ENCODE measurements around the gene NBAS. TPM values are rescaled to one million over a fixed set of nuclear protein-coding genes. Genes with fewer than 3 reads are reported as not detected.

Gene NBAS
- total and polyA plus RNA-seq, 2 donors (not counting 1 experiment from before 2014, with no cell fraction given), result 27.0 to 124 TPM

DNA sequence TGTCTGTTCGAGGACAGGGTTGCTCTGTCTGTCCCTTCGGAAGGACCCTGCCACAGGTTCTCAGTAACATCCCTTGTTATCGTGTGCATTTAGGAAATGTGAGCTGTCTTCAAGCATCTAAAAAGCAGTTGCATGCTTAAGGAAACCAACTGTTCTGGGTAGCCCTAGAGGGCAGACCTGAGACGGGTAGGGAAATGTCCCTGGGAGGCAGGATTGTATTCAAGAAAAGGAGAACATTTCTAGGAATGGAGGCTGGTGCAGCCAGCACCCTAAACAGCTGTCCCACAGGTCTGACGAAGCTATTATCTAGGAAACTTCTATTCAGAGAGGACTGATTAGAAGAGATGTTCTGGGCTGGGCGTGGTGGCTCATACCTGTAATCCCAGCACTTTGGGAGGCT lies 414.2 kb downstream of the NBAS start:
- Histone ChIP-seq H4K20me1 (ENCODE audit: control insufficient read depth, extremely low read depth, insufficient read depth, low read length) (no peaks in the 10 kb centered on the region), H3K27ac (ENCODE audit: insufficient read depth, low read length) (no peak overlapping the region), H3K4me1 (ENCODE audit: control insufficient read depth, extremely low read depth, insufficient read depth, low read length) (no peaks in the 10 kb centered on the region), H3K4me3 (replicated peaks in 1 of 4; ENCODE audit: control extremely low read depth in 1 of 4, insufficient read depth in 1 of 4, low read depth in 3 of 4, low read length in 4 of 4) (no peak overlapping the region), H3K9me3 (ENCODE audit: control insufficient read depth, insufficient read depth, low read depth, low read length) (no peaks in the 10 kb centered on the region), H3K27me3 (ENCODE audit: control insufficient read depth, insufficient read depth, low read length) (no peaks in the 10 kb centered on the region), H3K4me2 (ENCODE audit: extremely low read depth, insufficient read depth, low read length) (no peak overlapping the region), H3K36me3 (ENCODE audit: control insufficient read depth, insufficient read depth, low read length) (no peaks in the 10 kb centered on the region), H3K79me2 (ENCODE audit: control insufficient read depth, insufficient read depth, low read length) (no peaks in the 10 kb centered on the region), H3K9ac (ENCODE audit: insufficient read depth, low read length) (no peak overlapping the region), H2AFZ (ENCODE audit: low read length) (no peak overlapping the region)
- no peak for DNase-seq (ENCODE audit: low read depth in 2 of 2)
- TF ChIP-seq EZH2 (IDR thresholded peaks at IDR 0.05; ENCODE audit: low read length, missing control alignments), result no peak
- TF ChIP-seq, protein P1, sequence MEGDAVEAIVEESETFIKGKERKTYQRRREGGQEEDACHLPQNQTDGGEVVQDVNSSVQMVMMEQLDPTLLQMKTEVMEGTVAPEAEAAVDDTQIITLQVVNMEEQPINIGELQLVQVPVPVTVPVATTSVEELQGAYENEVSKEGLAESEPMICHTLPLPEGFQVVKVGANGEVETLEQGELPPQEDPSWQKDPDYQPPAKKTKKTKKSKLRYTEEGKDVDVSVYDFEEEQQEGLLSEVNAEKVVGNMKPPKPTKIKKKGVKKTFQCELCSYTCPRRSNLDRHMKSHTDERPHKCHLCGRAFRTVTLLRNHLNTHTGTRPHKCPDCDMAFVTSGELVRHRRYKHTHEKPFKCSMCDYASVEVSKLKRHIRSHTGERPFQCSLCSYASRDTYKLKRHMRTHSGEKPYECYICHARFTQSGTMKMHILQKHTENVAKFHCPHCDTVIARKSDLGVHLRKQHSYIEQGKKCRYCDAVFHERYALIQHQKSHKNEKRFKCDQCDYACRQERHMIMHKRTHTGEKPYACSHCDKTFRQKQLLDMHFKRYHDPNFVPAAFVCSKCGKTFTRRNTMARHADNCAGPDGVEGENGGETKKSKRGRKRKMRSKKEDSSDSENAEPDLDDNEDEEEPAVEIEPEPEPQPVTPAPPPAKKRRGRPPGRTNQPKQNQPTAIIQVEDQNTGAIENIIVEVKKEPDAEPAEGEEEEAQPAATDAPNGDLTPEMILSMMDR (conservative IDR thresholded peaks at IDR 0.05 in 1 of 2, IDR thresholded peaks at IDR 0.05 in 1 of 2; ENCODE audit: low read depth in 1 of 2, low read length in 2 of 2), result no peak

- DNase-seq (ENCODE audit: low read depth in 2 of 2), result no peak
- Histone ChIP-seq H4K20me1 (ENCODE audit: control insufficient read depth, extremely low read depth, insufficient read depth, low read length) (no peaks in the 10 kb centered on the region), H3K27me3 (ENCODE audit: control insufficient read depth, insufficient read depth, low read length) (no peaks in the 10 kb centered on the region), H3K4me1 (ENCODE audit: control insufficient read depth, extremely low read depth, insufficient read depth, low read length) (no peaks in the 10 kb centered on the region), H3K36me3 (ENCODE audit: control insufficient read depth, insufficient read depth, low read length) (no peaks in the 10 kb centered on the region), H3K27ac (ENCODE audit: insufficient read depth, low read length) (no peak overlapping the region), H3K79me2 (ENCODE audit: control insufficient read depth, insufficient read depth, low read length) (no peaks in the 10 kb centered on the region), H2AFZ (ENCODE audit: low read length) (no peak overlapping the region), H3K4me2 (ENCODE audit: extremely low read depth, insufficient read depth, low read length) (no peak overlapping the region), H3K9me3 (ENCODE audit: control insufficient read depth, insufficient read depth, low read depth, low read length) (no peaks in the 10 kb centered on the region), H3K9ac (ENCODE audit: insufficient read depth, low read length) (no peak overlapping the region), H3K4me3 (replicated peaks in 1 of 4; ENCODE audit: control extremely low read depth in 1 of 4, insufficient read depth in 1 of 4, low read depth in 3 of 4, low read length in 4 of 4) (no peak overlapping the region)
- TF ChIP-seq, protein P1 (conservative IDR thresholded peaks at IDR 0.05 in 1 of 2, IDR thresholded peaks at IDR 0.05 in 1 of 2; ENCODE audit: low read depth in 1 of 2, low read length in 2 of 2), result no peak
- no peak for TF ChIP-seq EZH2 (IDR thresholded peaks at IDR 0.05; ENCODE audit: low read length, missing control alignments)
These were observed 415.2 kb downstream of the NBAS start for GRCh38 chr2:15145919-15146318.

DNA sequence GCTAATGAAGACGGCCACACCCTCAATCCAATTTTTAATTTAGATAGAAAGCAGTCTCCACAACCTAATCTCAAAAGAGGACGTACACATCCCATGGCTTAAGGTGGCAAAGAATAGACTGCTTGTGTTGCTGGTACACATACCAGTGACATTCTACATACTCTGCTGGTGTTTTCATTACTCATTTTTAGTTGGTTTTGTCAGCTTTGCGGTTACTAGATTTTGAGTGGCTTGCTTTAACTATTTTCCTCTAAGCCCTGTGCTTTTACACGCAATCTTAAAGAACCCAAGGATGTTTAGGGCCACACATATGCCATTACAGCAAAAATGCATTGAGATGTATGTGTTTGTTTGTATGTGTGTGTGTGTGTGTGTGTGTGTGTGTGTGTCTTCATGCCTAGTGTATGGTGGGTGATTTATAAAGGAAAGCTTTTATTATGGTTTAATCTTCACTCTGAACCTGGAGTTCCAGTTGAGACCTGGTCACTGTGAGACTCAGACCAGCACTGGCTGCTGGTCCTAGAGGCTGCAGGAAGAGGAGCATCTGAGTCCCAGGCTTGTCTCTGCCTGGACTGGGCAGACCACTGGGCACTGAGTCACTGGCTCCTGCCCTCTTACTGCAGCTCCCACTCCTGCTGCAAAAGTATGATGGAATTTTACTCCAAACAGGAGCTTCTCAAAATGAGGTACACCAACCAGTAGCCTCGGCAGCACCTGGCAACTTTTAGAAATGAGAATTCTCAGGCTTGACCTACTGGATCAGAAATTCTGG lies 415.9 kb downstream of the NBAS start:
- Histone ChIP-seq H3K36me3 (ENCODE audit: control insufficient read depth, insufficient read depth, low read length) (no peaks in the 10 kb centered on the region), H3K27me3 (ENCODE audit: control insufficient read depth, insufficient read depth, low read length) (no peaks in the 10 kb centered on the region), H3K9me3 (ENCODE audit: control insufficient read depth, insufficient read depth, low read depth, low read length) (no peaks in the 10 kb centered on the region), H4K20me1 (ENCODE audit: control insufficient read depth, extremely low read depth, insufficient read depth, low read length) (no peaks in the 10 kb centered on the region), H3K4me3 (replicated peaks in 1 of 4; ENCODE audit: control extremely low read depth in 1 of 4, insufficient read depth in 1 of 4, low read depth in 3 of 4, low read length in 4 of 4) (no peak overlapping the region), H3K27ac (ENCODE audit: insufficient read depth, low read length) (no peak overlapping the region), H2AFZ (ENCODE audit: low read length) (no peak overlapping the region), H3K79me2 (ENCODE audit: control insufficient read depth, insufficient read depth, low read length) (no peaks in the 10 kb centered on the region), H3K4me2 (ENCODE audit: extremely low read depth, insufficient read depth, low read length) (no peak overlapping the region), H3K9ac (ENCODE audit: insufficient read depth, low read length) (no peak overlapping the region), H3K4me1 (ENCODE audit: control insufficient read depth, extremely low read depth, insufficient read depth, low read length) (no peaks in the 10 kb centered on the region)
- DNase-seq (ENCODE audit: low read depth in 2 of 2), result no peak
- TF ChIP-seq, protein P1 (conservative IDR thresholded peaks at IDR 0.05 in 1 of 2, IDR thresholded peaks at IDR 0.05 in 1 of 2; ENCODE audit: low read depth in 1 of 2, low read length in 2 of 2), result no peak
- no peak for TF ChIP-seq EZH2 (IDR thresholded peaks at IDR 0.05; ENCODE audit: low read length, missing control alignments)
